HCT116 (cell line): ENCODE data around the gene FBXL7. TPM values are rescaled to one million over a fixed set of nuclear protein-coding genes. Genes with fewer than 3 reads are reported as not detected.

Experiments used
- ATAC-seq: fragments of 200-7000 bp; cut with Tn5 transposase; 2 replicates; pipeline ENCODE4 v1.9.1; 2020; ENCODE audit warnings: mild to moderate bottlenecking, moderate library complexity
- BruUV-seq: library from RNA; stranded (reverse); fragments of 400-500 nt; replicated peaks from 2 replicates; lab custom pipeline; 2021; lab: Mats Ljungman, UMichigan
- CTCF ChIA-PET: fragments of 300-600 bp; sonication (Branson Sonifier 250); formaldehyde crosslinking; loops from one replicate; lab custom pipeline; 2021; ENCODE audit warnings: antibody characterized with exemption; lab: Charles Lee
- POLR2A ChIA-PET: fragments of 300-600, 350-600 bp; sonication (Branson Sonifier 250); formaldehyde crosslinking; loops from one replicate; lab custom pipeline; 2021; ENCODE audit warnings: antibody characterized with exemption; lab: Charles Lee
- RAD21 ChIA-PET, 2 experiments: fragments of 300-600 bp; sonication (Branson Sonifier 250); formaldehyde crosslinking; loops; one replicate each; lab custom pipeline; 2023; ENCODE audit warnings: low total read pairs in 2 of 2; ENCODE audit not compliant: uncharacterized antibody in 2 of 2, unreplicated experiment in 2 of 2, low non-redundant PET in 1 of 2; lab: Charles Lee
- DNase-seq: peaks from one replicate; pipeline ENCODE4 v3.0.0-alpha.2; 2010; ENCODE audit warnings: low read depth, low spot score
- H2AFZ ChIP-seq: fragments of 200-600 bp; shearing (Covaris generic), sonication (generic); 2 replicates; pipeline ENCODE4 v1.6.1; 2017; ENCODE audit warnings: low read depth, mixed run types, mixed read lengths, antibody characterized with exemption, low read length; ENCODE audit not compliant: poor library complexity, severe bottlenecking
- H3K27ac ChIP-seq: 2 replicates; pipeline ENCODE4 v1.5.1; 2012; ENCODE audit warnings: low read depth, low read length
- H3K27me3 ChIP-seq: fragments of 200-600 bp; sonication (generic); 2 replicates; pipeline ENCODE4 v1.6.1; 2016; ENCODE audit warnings: mixed run types, low read length, mixed read lengths; ENCODE audit not compliant: insufficient read depth
- H3K36me3 ChIP-seq, 2 experiments: fragments of 200-500 bp in 1 of 2; fragments of 200-600 bp in 1 of 2; sonication (Bioruptor generic) in 1 of 2; sonication (generic) in 1 of 2; 2 replicates each; pipeline versions ENCODE4 v1.5.1 to v1.6.1; 2014 to 2016; ENCODE audit warnings: low read length in 2 of 2, inconsistent platforms in 1 of 2, mixed read lengths in 1 of 2, mixed run types in 1 of 2; ENCODE audit not compliant: insufficient read depth in 2 of 2, control insufficient read depth in 1 of 2
- H3K4me1 ChIP-seq, 2 experiments: fragments of 200-600 bp in 1 of 2; sonication (generic) in 1 of 2; 2 replicates each; pipeline versions ENCODE4 v1.5.1 to v1.6.1; 2012 to 2017; ENCODE audit warnings: low read length in 2 of 2, inconsistent platforms in 1 of 2, mild to moderate bottlenecking in 1 of 2, mixed read lengths in 1 of 2, mixed run types in 1 of 2, moderate library complexity in 1 of 2; ENCODE audit not compliant: insufficient read depth in 2 of 2, control insufficient read depth in 1 of 2
- H3K4me2 ChIP-seq: fragments of 200-600 bp; sonication (generic); 2 replicates; pipeline ENCODE4 v1.6.1; 2017; ENCODE audit warnings: mixed run types, low read length, mixed read lengths
- H3K4me3 ChIP-seq, 2 experiments: fragments of 200-600 bp in 1 of 2; sonication (generic) in 1 of 2; replicated peaks in 1 of 2; 2 replicates each; pipeline ENCODE4 v1.5.1; 2011 to 2016; ENCODE audit warnings: low read length in 2 of 2, control low read depth in 1 of 2, low read depth in 1 of 2, mild to moderate bottlenecking in 1 of 2, mixed read lengths in 1 of 2, mixed run types in 1 of 2
- H3K79me2 ChIP-seq: fragments of 200-600 bp; sonication (generic); 2 replicates; pipeline ENCODE4 v1.6.1; 2017; ENCODE audit warnings: mild to moderate bottlenecking, mixed run types, low read length, moderate library complexity, mixed read lengths; ENCODE audit not compliant: insufficient read depth
- H3K9ac ChIP-seq: fragments of 200-600 bp; sonication (generic); 2 replicates; pipeline ENCODE4 v1.6.1; 2016; ENCODE audit warnings: low read length, mixed read lengths
- H3K9me2 ChIP-seq: fragments of 200-600 bp; sonication (generic), shearing (Covaris generic); 2 replicates; pipeline ENCODE4 v1.6.1; 2017; ENCODE audit warnings: mixed run types, mild to moderate bottlenecking, moderate library complexity; ENCODE audit not compliant: insufficient read depth
- H3K9me3 ChIP-seq, 2 experiments: fragments of 200-500 bp in 1 of 2; fragments of 200-600 bp in 1 of 2; sonication (Bioruptor generic) in 1 of 2; sonication (generic) in 1 of 2; 2 replicates each; pipeline ENCODE4 v1.6.1; 2014 to 2017; ENCODE audit warnings: low read length in 2 of 2, mixed read lengths in 2 of 2, inconsistent platforms in 1 of 2, low read depth in 1 of 2, mild to moderate bottlenecking in 1 of 2, mixed run types in 1 of 2, moderate library complexity in 1 of 2; ENCODE audit not compliant: control insufficient read depth in 1 of 2, insufficient read depth in 1 of 2
- H4K20me1 ChIP-seq: fragments of 200-600 bp; sonication (generic), shearing (Covaris generic); 2 replicates; pipeline ENCODE4 v1.6.1; 2017; ENCODE audit warnings: mixed run types, mild to moderate bottlenecking, moderate library complexity; ENCODE audit not compliant: insufficient read depth
- CBX3 ChIP-seq: IDR thresholded peaks from 2 replicates; pipeline ENCODE4 v1.6.1; 2012; ENCODE audit warnings: low read depth
- EGR1 ChIP-seq: IDR thresholded peaks from 2 replicates; pipeline ENCODE4 v1.6.1; 2012; ENCODE audit warnings: low read depth
- FOSL1 ChIP-seq: IDR thresholded peaks from 2 replicates; pipeline ENCODE4 v1.6.1; 2012; ENCODE audit warnings: low read depth
- POLR2A ChIP-seq: IDR thresholded peaks from 2 replicates; pipeline ENCODE4 v1.7.0; 2011; ENCODE audit warnings: borderline replicate concordance; ENCODE audit not compliant: insufficient read depth, insufficient read length; ENCODE audit errors: extremely low read depth
- POLR2AphosphoS5 ChIP-seq: IDR thresholded peaks from 2 replicates; pipeline ENCODE4 v1.6.1; 2011; ENCODE audit warnings: mild to moderate bottlenecking, low read depth, low read length, moderate library complexity
- RAD21 ChIP-seq: IDR thresholded peaks from 2 replicates; pipeline ENCODE4 v1.6.1; 2012; ENCODE audit warnings: low read depth, mild to moderate bottlenecking
- SIN3A ChIP-seq: IDR thresholded peaks from 2 replicates; pipeline ENCODE4 v1.6.1; 2012; ENCODE audit warnings: low read depth
- SRF ChIP-seq: IDR thresholded peaks from 2 replicates; pipeline ENCODE4 v1.6.1; 2012; ENCODE audit warnings: low read depth
- TCF7L2 ChIP-seq: IDR thresholded peaks from 2 replicates; pipeline ENCODE4 v1.7.0; 2011; ENCODE audit warnings: borderline replicate concordance, inconsistent platforms; ENCODE audit not compliant: insufficient read depth, insufficient read length; ENCODE audit errors: extremely low read depth
- ZFX ChIP-seq: fragments of 450-650 bp; IDR thresholded peaks from 2 replicates; pipeline ENCODE4 v1.6.1; 2017
- ZNF274 ChIP-seq: fragments of 200-500 bp; sonication (Bioruptor generic); IDR thresholded peaks from 2 replicates; pipeline ENCODE4 v1.6.1; 2014; ENCODE audit warnings: mild to moderate bottlenecking, low read depth, low read length, inconsistent platforms
- intact Hi-C: fragments of 100-400 bp; cut with micrococcal nuclease; formaldehyde crosslinking; loops from 2 replicates; pipeline ENCODE4 v1.10.0; 2022
- total RNA-seq: library from RNA; stranded (reverse); gene quantifications from one replicate; pipeline ENCODE4 v1.2.1, GENCODE V29; 2021; ENCODE audit not compliant: unreplicated experiment
- TF ChIP-seq, protein P1 (sequence below): IDR thresholded peaks from 2 replicates; pipeline ENCODE4 v1.6.1; 2012; ENCODE audit warnings: low read depth

Gene FBXL7
- total RNA-seq, 1 experiment from 2014 or later = 0.05 TPM

DNA sequence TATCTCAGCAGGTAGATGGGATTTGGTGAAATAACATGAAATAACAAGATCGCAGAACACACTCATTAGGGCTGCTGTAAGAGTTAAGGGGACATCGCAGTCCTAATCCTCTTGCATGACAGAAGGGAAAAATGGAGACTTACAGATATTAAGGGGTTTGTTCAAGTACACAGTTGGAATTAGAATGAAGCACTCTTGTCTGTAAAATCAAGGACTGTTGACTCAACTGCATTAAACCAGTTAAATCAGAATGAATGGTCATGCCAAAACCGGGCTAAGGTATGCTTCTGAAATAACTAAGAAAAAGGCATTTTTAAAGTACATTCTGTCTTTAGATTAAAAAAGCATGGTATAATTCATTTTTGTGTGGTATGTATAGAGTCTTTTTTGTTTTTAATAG lies 95.9 kb downstream of the FBXL7 start:
- ChIA-PET CTCF (no interaction called here), RAD21 (no interaction called here)
- intact Hi-C loops = no loop called here

GRCh38 chr5:15596936-15597335 lies 97.0 kb downstream of the FBXL7 start:
- ChIA-PET CTCF (no interaction called here), POLR2A (no interaction called here), RAD21 (no interaction called here)
- peaks cover 8 to 19% of the 10 kb centered on the region in 2 experiments; a peak in 2 of 4 replicates for H3K9me3 ChIP-seq
- H2AFZ ChIP-seq = no peak overlapping the region
- no peak overlapping the region for H3K9ac ChIP-seq
- ATAC-seq (no peak), DNase-seq (no peak)
- H3K4me1 ChIP-seq = no peaks in the 10 kb centered on the region
- BruUV-seq = no TSS peak
- no peaks in the 10 kb centered on the region for H3K9me2 ChIP-seq
- no peaks in the 10 kb centered on the region for H3K36me3 ChIP-seq
- no peak overlapping the region for H3K4me2 ChIP-seq
- H4K20me1 ChIP-seq = no peaks in the 10 kb centered on the region
- no peaks in the 10 kb centered on the region for H3K27me3 ChIP-seq
- no peak overlapping the region for H3K4me3 ChIP-seq
- no peak overlapping the region for H3K27ac ChIP-seq
- intact Hi-C loops = no loop called here
- no peaks in the 10 kb centered on the region for H3K79me2 ChIP-seq
- TF ChIP-seq, protein P1, sequence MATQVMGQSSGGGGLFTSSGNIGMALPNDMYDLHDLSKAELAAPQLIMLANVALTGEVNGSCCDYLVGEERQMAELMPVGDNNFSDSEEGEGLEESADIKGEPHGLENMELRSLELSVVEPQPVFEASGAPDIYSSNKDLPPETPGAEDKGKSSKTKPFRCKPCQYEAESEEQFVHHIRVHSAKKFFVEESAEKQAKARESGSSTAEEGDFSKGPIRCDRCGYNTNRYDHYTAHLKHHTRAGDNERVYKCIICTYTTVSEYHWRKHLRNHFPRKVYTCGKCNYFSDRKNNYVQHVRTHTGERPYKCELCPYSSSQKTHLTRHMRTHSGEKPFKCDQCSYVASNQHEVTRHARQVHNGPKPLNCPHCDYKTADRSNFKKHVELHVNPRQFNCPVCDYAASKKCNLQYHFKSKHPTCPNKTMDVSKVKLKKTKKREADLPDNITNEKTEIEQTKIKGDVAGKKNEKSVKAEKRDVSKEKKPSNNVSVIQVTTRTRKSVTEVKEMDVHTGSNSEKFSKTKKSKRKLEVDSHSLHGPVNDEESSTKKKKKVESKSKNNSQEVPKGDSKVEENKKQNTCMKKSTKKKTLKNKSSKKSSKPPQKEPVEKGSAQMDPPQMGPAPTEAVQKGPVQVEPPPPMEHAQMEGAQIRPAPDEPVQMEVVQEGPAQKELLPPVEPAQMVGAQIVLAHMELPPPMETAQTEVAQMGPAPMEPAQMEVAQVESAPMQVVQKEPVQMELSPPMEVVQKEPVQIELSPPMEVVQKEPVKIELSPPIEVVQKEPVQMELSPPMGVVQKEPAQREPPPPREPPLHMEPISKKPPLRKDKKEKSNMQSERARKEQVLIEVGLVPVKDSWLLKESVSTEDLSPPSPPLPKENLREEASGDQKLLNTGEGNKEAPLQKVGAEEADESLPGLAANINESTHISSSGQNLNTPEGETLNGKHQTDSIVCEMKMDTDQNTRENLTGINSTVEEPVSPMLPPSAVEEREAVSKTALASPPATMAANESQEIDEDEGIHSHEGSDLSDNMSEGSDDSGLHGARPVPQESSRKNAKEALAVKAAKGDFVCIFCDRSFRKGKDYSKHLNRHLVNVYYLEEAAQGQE = no peak
- TF ChIP-seq FOSL1 (no peak), POLR2A (no peak), EGR1 (no peak), SRF (no peak), RAD21 (no peak), ZNF274 (no peak), CBX3 (no peak), SIN3A (no peak), ZFX (no peak), TCF7L2 (no peak), POLR2AphosphoS5 (no peak)

More for the DNA sequence above, 95.9 kb downstream of the FBXL7 start:
- BruUV-seq = no TSS peak
- Histone ChIP-seq H3K4me1 (no peaks in the 10 kb centered on the region), H3K4me2 (no peak overlapping the region), H3K27me3 (no peaks in the 10 kb centered on the region), H3K79me2 (no peaks in the 10 kb centered on the region), H3K4me3 (no peak overlapping the region), H3K27ac (no peak overlapping the region), H4K20me1 (no peaks in the 10 kb centered on the region), H3K9me2 (no peaks in the 10 kb centered on the region), H3K36me3 (no peaks in the 10 kb centered on the region), H3K9me3 (peaks cover 8 to 19% of the 10 kb centered on the region in 2 experiments; a peak in 2 of 4 replicates), H2AFZ (no peak overlapping the region), H3K9ac (no peak overlapping the region)
- no peak for TF ChIP-seq ZFX
- TF ChIP-seq, protein P1 = no peak
- DNase-seq (no peak), ATAC-seq (no peak)
- POLR2A ChIA-PET = no interaction called here
